ENCODE results near the gene EFNB1. TPM values are rescaled to one million over a fixed set of nuclear protein-coding genes. Genes with fewer than 3 reads are reported as not detected.

The EFNB1 gene
- total and polyA plus RNA-seq, 2 of the 4 experiments (the other 2 are of a cell fraction), result 17.9 to 26.8 TPM

GRCh38 chrX:68874076-68874475, 45.3 kb downstream of the EFNB1 start:
- Histone ChIP-seq H3K14ac (replicated peaks; ENCODE audit: low read depth, low read length) (no peak overlapping the region), H3K4me1 (ENCODE audit: control insufficient read depth, insufficient read depth, low read length) (no peaks in the 10 kb centered on the region), H4K8ac (ENCODE audit: low read depth in 2 of 2, low read length in 2 of 2) (no peak overlapping the region), H4K20me1 (ENCODE audit: insufficient read depth, low read length) (no peaks in the 10 kb centered on the region; the same call in 1 of the 2 replicates), H3K9ac (ENCODE audit: low read depth, low read length) (no peak overlapping the region), H2BK15ac (ENCODE audit: low read depth, low read length) (no peak overlapping the region), H2BK5ac (ENCODE audit: low read depth, low read length, poor library complexity, severe bottlenecking) (no peak overlapping the region), H2AK5ac (ENCODE audit: low read depth, low read length) (no peak overlapping the region), H2BK120ac (ENCODE audit: low read depth, low read length) (no peak overlapping the region), H3K79me1 (ENCODE audit: low read depth in 1 of 2, low read length in 2 of 2) (no peaks in the 10 kb centered on the region), H4K91ac (ENCODE audit: insufficient read depth, low read depth, low read length) (no peak overlapping the region), H3K4me2 (ENCODE audit: low read depth, low read length) (no peak overlapping the region), H3K18ac (ENCODE audit: low read depth, low read length) (no peak overlapping the region), H4K5ac (ENCODE audit: low read depth, low read length) (no peak overlapping the region), H3K4me3 (ENCODE audit: insufficient read depth, low read depth, low read length) (no peak overlapping the region), H3K23ac (ENCODE audit: low read depth, low read length) (no peak overlapping the region), H2AK9ac (replicated peaks; ENCODE audit: low read depth, low read length, poor library complexity) (no peak overlapping the region), H3K9me3 (ENCODE audit: control insufficient read depth, insufficient read depth, low read length) (no peaks in the 10 kb centered on the region), H3K27ac (ENCODE audit: insufficient read depth, low read length) (no peak overlapping the region), H3K36me3 (ENCODE audit: control insufficient read depth, insufficient read depth, low read length) (no peaks in the 10 kb centered on the region), H2AFZ (replicated peaks; ENCODE audit: low read length, poor library complexity) (no peak overlapping the region), H3K56ac (ENCODE audit: extremely low read depth, insufficient read depth, low read length) (no peak overlapping the region), H3K4ac (ENCODE audit: low read depth, low read length) (no peak overlapping the region), H2BK20ac (ENCODE audit: low read depth, low read length) (no peak overlapping the region), H3K9me1 (ENCODE audit: insufficient read depth, low read length) (no peaks in the 10 kb centered on the region; the same call in 1 of the 2 replicates), H3K27me3 (ENCODE audit: control insufficient read depth, insufficient read depth, low read length) (peaks cover 67% of the 10 kb centered on the region)
- intact Hi-C loops (cut with micrococcal nuclease), result no loop called here
- ChIA-PET POLR2A (ENCODE audit: unreplicated experiment) (no interaction called here), CTCF (no interaction called here)
- DNase-seq, result no peak
- in situ Hi-C loops (cut with MboI; ENCODE audit: low sequenced_read_pairs), result no loop called here
- TF ChIP-seq MAZ (IDR thresholded peaks at IDR 0.05; ENCODE audit: borderline replicate concordance, low read depth, low read length) (no peak), CEBPB (IDR thresholded peaks at IDR 0.05; ENCODE audit: low read depth, low read length) (no peak), NFE2L2 (IDR thresholded peaks at IDR 0.05; ENCODE audit: low read depth, low read length) (no peak), MXI1 (IDR thresholded peaks at IDR 0.05; ENCODE audit: borderline replicate concordance, low read depth, low read length) (no peak), POLR2A (IDR thresholded peaks at IDR 0.05; ENCODE audit: low read depth, low read length) (no peak), RAD21 (IDR thresholded peaks at IDR 0.05; ENCODE audit: low read length) (no peak), CHD1 (IDR thresholded peaks at IDR 0.05; ENCODE audit: low read depth, low read length) (no peak), MAFK (IDR thresholded peaks at IDR 0.05; ENCODE audit: low read depth, low read length) (no peak), BHLHE40 (IDR thresholded peaks at IDR 0.05; ENCODE audit: low read depth, low read length) (no peak), SMC3 (IDR thresholded peaks at IDR 0.05; ENCODE audit: low read depth, low read length) (no peak), ELK1 (IDR thresholded peaks at IDR 0.05; ENCODE audit: borderline replicate concordance, low read depth, low read length) (no peak), RFX5 (IDR thresholded peaks at IDR 0.05; ENCODE audit: low read depth, low read length) (no peak), USF2 (IDR thresholded peaks at IDR 0.05; ENCODE audit: low read depth, low read length) (no peak), RCOR1 (IDR thresholded peaks at IDR 0.05; ENCODE audit: insufficient replicate concordance, low read length) (no peak)
- dilution Hi-C loops (cut with HindIII; ENCODE audit: low sequenced_read_pairs, unreplicated experiment), result no loop called here
- WGBS, 2 experiments (ENCODE audit: extremely low coverage in 2 of 2, insufficient read length in 1 of 2), result 63% methylated on average over 2 of the region's 3 CpGs; no CpG with 5 or more reads in 1 of the 2 experiments
- no TSS peak for BruUV-seq (replicated peaks)
- ATAC-seq (ENCODE audit: low read depth), result no peak
